Measurements from ENCODE around the gene UROS.

UROS gene

DNA sequence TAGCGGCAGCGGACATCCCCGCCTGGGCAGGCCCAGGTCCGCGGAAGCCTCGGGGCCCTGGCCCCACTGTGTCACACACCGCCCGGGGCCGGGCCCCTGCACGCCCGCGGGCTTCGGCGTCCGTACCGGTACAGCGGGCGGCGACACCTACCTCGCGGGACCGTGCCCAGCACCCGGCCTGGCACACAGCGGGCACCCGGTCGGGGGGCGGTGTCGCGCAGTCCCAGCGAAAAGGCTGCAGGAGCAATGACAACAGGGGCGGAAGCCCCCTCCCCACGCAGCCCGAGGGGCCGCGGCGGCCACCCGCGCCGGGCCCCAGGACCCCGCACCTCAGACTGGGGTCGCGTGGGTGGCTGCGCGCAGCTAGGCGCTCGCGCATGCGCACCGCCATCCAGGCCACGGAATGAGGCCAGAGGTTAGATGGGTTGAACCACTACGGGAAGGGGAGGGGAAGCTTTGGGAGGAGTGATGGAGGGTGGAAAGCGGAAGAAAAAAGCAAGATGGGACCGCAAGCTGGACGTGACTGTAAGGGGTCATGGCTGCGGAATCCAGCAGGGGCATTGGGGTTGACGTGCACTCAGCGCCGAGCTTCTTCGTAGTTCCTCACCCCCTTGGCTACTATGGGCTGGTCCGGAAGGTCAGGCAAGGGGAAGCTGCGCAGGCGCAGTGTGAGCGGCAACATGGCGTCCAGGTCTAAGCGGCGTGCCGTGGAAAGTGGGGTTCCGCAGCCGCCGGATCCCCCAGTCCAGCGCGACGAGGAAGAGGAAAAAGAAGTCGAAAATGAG lies at the start of gene UROS, which contains the start of gene BCCIP:
UROS (minus strand) TSS at position 381 of the 785 bp plus-strand sequence. CDS start 6,759 bp downstream, outside the sequence.
BCCIP (plus strand) TSS at position 669 of the 785 bp plus-strand sequence; CDS start at position 681, 12 bp downstream.
- TF ChIP-seq, protein P1, sequence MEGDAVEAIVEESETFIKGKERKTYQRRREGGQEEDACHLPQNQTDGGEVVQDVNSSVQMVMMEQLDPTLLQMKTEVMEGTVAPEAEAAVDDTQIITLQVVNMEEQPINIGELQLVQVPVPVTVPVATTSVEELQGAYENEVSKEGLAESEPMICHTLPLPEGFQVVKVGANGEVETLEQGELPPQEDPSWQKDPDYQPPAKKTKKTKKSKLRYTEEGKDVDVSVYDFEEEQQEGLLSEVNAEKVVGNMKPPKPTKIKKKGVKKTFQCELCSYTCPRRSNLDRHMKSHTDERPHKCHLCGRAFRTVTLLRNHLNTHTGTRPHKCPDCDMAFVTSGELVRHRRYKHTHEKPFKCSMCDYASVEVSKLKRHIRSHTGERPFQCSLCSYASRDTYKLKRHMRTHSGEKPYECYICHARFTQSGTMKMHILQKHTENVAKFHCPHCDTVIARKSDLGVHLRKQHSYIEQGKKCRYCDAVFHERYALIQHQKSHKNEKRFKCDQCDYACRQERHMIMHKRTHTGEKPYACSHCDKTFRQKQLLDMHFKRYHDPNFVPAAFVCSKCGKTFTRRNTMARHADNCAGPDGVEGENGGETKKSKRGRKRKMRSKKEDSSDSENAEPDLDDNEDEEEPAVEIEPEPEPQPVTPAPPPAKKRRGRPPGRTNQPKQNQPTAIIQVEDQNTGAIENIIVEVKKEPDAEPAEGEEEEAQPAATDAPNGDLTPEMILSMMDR (IDR thresholded peaks at IDR 0.05), result peak; percentile 15
- Histone ChIP-seq H3K36me3 (ENCODE audit: control insufficient read depth, insufficient read depth, low read length) (no peaks in the 10 kb centered on the region), H3K27me3 (ENCODE audit: control insufficient read depth, insufficient read depth, low read length) (no peaks in the 10 kb centered on the region), H3K79me2 (peaks cover 21% of the 10 kb centered on the region), H3K4me3 (ENCODE audit: low read depth, low read length) (peak within 1 kb of the TSS; percentile 84), H3K9me3 (ENCODE audit: control insufficient read depth, low read length) (no peaks in the 10 kb centered on the region), H3K27ac (peak within 1 kb of the TSS; percentile 97), H2AFZ (peak within 1 kb of the TSS; percentile 98), H3K4me1 (peaks cover 10% of the 10 kb centered on the region), H3K9ac (peak within 1 kb of the TSS; percentile 87), H3K4me2 (ENCODE audit: low read length) (peak within 1 kb of the TSS; percentile 59)

DNA sequence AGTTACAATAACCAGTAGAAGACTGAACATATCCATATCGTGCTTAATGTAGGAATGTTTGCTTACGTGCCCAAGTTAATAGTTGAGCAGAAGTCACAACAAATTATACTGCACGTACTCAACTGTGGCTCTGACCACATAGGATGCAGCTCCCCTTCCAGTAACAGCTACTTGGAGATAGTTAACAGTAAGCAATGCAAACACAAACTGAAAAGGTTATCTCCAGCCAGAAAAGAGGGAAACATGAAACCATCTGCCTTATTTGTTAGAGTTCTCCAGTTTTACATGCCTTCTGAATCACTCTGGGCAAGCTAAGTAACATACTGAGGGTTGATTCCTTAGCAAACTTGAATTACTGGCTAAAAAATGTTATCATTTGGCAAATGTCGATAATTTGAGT lies 48.3 kb upstream of the UROS start:
- no peak overlapping the region for H2AFZ ChIP-seq
- no peak overlapping the region for H3K4me2 ChIP-seq (ENCODE audit: low read length)
- no peaks in the 10 kb centered on the region for H3K9me3 ChIP-seq (ENCODE audit: control insufficient read depth, low read length)
- H3K9ac ChIP-seq, result no peak overlapping the region
- H3K4me3 ChIP-seq (ENCODE audit: low read depth, low read length), result no peak overlapping the region
- TF ChIP-seq, protein P1 (IDR thresholded peaks at IDR 0.05), result no peak
- H3K4me1 ChIP-seq, result no peaks in the 10 kb centered on the region
- no peaks in the 10 kb centered on the region for H3K79me2 ChIP-seq
- H3K36me3 ChIP-seq (ENCODE audit: control insufficient read depth, insufficient read depth, low read length), result no peaks in the 10 kb centered on the region
- no peak overlapping the region for H3K27ac ChIP-seq
- H3K27me3 ChIP-seq (ENCODE audit: control insufficient read depth, insufficient read depth, low read length), result no peaks in the 10 kb centered on the region

DNA sequence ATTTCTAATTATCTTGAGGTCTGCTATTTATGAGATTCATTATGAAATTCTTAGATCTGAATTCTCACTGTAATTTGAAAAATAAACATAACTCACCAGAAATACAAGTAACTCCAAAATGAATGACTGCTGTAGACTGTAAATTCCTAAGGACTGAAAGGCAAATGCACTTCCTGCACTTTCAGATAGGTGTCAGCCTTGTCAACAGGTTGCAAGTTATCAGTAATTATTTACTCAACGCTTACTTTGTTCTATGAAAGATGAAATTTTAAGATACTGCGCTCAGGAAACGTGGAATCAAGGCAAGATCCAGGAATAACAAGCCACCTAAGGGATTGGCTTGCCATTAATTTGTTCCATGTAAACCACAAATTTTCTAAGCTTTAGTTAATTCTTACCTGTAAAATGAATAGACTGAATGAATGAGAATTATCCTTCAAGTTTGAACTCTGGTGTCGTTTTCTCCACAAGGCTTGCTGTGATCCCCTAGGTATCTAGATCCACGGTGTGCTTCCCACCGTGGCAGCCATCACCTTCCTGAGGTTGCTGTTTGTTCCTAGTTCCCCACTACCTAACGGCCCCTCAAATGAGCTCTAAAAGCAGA lies 45.4 kb upstream of the UROS start:
- TF ChIP-seq, protein P1 (IDR thresholded peaks at IDR 0.05), result peak; percentile 65
- Histone ChIP-seq H3K4me3 (ENCODE audit: low read depth, low read length) (no peak overlapping the region), H3K27me3 (ENCODE audit: control insufficient read depth, insufficient read depth, low read length) (no peaks in the 10 kb centered on the region), H3K4me1 (no peaks in the 10 kb centered on the region), H2AFZ (no peak overlapping the region), H3K4me2 (ENCODE audit: low read length) (no peak overlapping the region), H3K27ac (no peak overlapping the region), H3K9me3 (ENCODE audit: control insufficient read depth, low read length) (no peaks in the 10 kb centered on the region), H3K79me2 (no peaks in the 10 kb centered on the region), H3K9ac (no peak overlapping the region), H3K36me3 (ENCODE audit: control insufficient read depth, insufficient read depth, low read length) (no peaks in the 10 kb centered on the region)

DNA sequence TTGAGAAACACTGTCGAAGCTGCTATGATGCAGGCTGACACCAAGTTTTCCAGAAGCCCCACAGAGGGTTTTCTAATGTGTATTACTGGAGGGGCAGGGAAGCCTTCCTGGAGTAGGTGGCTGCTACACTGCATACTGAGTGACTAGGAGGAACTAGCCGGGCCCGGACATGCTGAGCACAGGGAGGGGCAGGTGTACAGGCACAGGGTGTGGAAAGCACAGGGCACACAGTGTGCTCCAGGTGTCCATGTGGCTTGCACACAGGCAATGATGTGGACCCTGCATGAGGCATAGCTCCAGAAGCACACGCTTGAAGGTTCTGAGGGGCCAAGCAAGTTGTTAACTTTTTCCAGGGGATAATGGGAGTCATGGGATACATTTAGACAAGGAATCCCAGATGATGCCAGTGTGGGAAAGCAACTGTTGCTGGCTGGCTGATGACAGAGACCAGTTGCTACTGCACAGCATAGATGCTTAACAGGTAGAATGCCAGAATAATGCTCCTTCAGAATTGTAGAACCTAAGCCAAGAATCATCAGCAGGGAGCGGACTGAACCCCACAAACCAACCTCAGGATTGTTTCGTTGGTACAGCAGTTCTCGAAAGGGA lies 43.5 kb upstream of the UROS start:
- Histone ChIP-seq H3K9ac (no peak overlapping the region), H3K4me1 (no peaks in the 10 kb centered on the region), H3K4me3 (ENCODE audit: low read depth, low read length) (no peak overlapping the region), H3K4me2 (ENCODE audit: low read length) (no peak overlapping the region), H3K27me3 (ENCODE audit: control insufficient read depth, insufficient read depth, low read length) (no peaks in the 10 kb centered on the region), H3K27ac (no peak overlapping the region), H3K36me3 (ENCODE audit: control insufficient read depth, insufficient read depth, low read length) (no peaks in the 10 kb centered on the region), H3K79me2 (no peaks in the 10 kb centered on the region), H3K9me3 (ENCODE audit: control insufficient read depth, low read length) (no peaks in the 10 kb centered on the region), H2AFZ (no peak overlapping the region)
- TF ChIP-seq, protein P1 (IDR thresholded peaks at IDR 0.05), result no peak

Data from parathyroid adenoma (tissue), 2 donors.